ENCODE measurements around the gene C3. TPM values are rescaled to one million over a fixed set of nuclear protein-coding genes. Genes with fewer than 3 reads are reported as not detected.

Gene C3
- polyA plus RNA-seq, 1 donor (not counting 4 experiments of a cell fraction or from before 2014, with no cell fraction given): 10.7 TPM

- Histone ChIP-seq H3K4me2 (ENCODE audit: control insufficient read depth, extremely low read depth, insufficient read depth, low read depth, low read length) (peak overlapping the region; percentile 89), H3K9ac (ENCODE audit: control insufficient read depth, extremely low read depth, insufficient read depth, low read length) (peak overlapping the region; percentile 79), H3K27ac (ENCODE audit: control insufficient read depth, insufficient read depth, low read length) (peak overlapping the region; percentile 86), H3K9me3 (ENCODE audit: control insufficient read depth, low read depth, low read length) (no peaks in the 10 kb centered on the region), H3K27me3 (ENCODE audit: control insufficient read depth, extremely low read depth, insufficient read depth, low read length) (no peaks in the 10 kb centered on the region), H4K20me1 (ENCODE audit: control insufficient read depth, extremely low read depth, insufficient read depth, low read length) (no peaks in the 10 kb centered on the region), H3K4me1 (ENCODE audit: control insufficient read depth, extremely low read depth, insufficient read depth, low read length) (peaks cover 32% of the 10 kb centered on the region), H3K36me3 (ENCODE audit: control insufficient read depth in 2 of 2, extremely low read depth in 1 of 2, insufficient read depth in 2 of 2, low read length in 2 of 2) (peaks cover under 1 to 11% of the 10 kb centered on the region in 2 experiments), H3K4me3 (ENCODE audit: control insufficient read depth in 2 of 3, extremely low read depth in 1 of 3, insufficient read depth in 2 of 3, low read depth in 1 of 3, low read length in 3 of 3) (peak overlapping the region in 2 of 3 experiments; percentile 40 to 67), H3K79me2 (ENCODE audit: control insufficient read depth, insufficient read depth, low read length) (peaks cover 29% of the 10 kb centered on the region), H2AFZ (ENCODE audit: control insufficient read depth, low read length) (peak overlapping the region; percentile 81), H3K9me1 (ENCODE audit: control insufficient read depth, extremely low read depth, insufficient read depth, low read length) (no peaks in the 10 kb centered on the region)
- dilution Hi-C loops (cut with MboI; ENCODE audit: extremely low pct_ligation_motif_present, low sequenced_read_pairs): no loop called here
- FAIRE-seq (peak; percentile 64), DNase-seq (ENCODE audit: low read depth, low spot score) (no peak)
- no peak for TF ChIP-seq EZH2 (IDR thresholded peaks at IDR 0.05; ENCODE audit: low read length)
- TF ChIP-seq CTCF (optimal IDR thresholded peaks at IDR 0.05 in 1 of 3, IDR thresholded peaks at IDR 0.05 in 1 of 3, conservative IDR thresholded peaks at IDR 0.05 in 1 of 3; ENCODE audit: extremely low read depth in 1 of 3, insufficient read depth in 2 of 3, low read length in 3 of 3): peak; percentile 76 to 83 (median 77)
Measured at GRCh38 chr19:6737873-6738786, 17.7 kb upstream of the C3 start.

- H3K79me2 ChIP-seq (ENCODE audit: control insufficient read depth, insufficient read depth, low read length): peaks cover 29% of the 10 kb centered on the region
- no peaks in the 10 kb centered on the region for H3K9me3 ChIP-seq (ENCODE audit: control insufficient read depth, low read depth, low read length)
- H3K4me1 ChIP-seq (ENCODE audit: control insufficient read depth, extremely low read depth, insufficient read depth, low read length): peaks cover 32% of the 10 kb centered on the region
- H3K4me3 ChIP-seq (ENCODE audit: control insufficient read depth in 2 of 3, extremely low read depth in 1 of 3, insufficient read depth in 2 of 3, low read depth in 1 of 3, low read length in 3 of 3): peak within 1 kb of the TSS; percentile 91 to 99 (median 95)
- peak; percentile 99 for DNase-seq (ENCODE audit: low read depth, low spot score)
- no peaks in the 10 kb centered on the region for H4K20me1 ChIP-seq (ENCODE audit: control insufficient read depth, extremely low read depth, insufficient read depth, low read length)
- peaks cover 8 to 12% of the 10 kb centered on the region in 2 experiments for H3K36me3 ChIP-seq (ENCODE audit: control insufficient read depth in 2 of 2, extremely low read depth in 1 of 2, insufficient read depth in 2 of 2, low read length in 2 of 2)
- peak; percentile 98 for FAIRE-seq
- peak within 1 kb of the TSS; percentile 95 for H3K4me2 ChIP-seq (ENCODE audit: control insufficient read depth, extremely low read depth, insufficient read depth, low read depth, low read length)
- peak within 1 kb of the TSS; percentile 82 for H2AFZ ChIP-seq (ENCODE audit: control insufficient read depth, low read length)
- no peaks in the 10 kb centered on the region for H3K27me3 ChIP-seq (ENCODE audit: control insufficient read depth, extremely low read depth, insufficient read depth, low read length)
- H3K9me1 ChIP-seq (ENCODE audit: control insufficient read depth, extremely low read depth, insufficient read depth, low read length): no peaks in the 10 kb centered on the region
- dilution Hi-C loops (cut with MboI; ENCODE audit: extremely low pct_ligation_motif_present, low sequenced_read_pairs): no loop called here
- H3K9ac ChIP-seq (ENCODE audit: control insufficient read depth, extremely low read depth, insufficient read depth, low read length): peak within 1 kb of the TSS; percentile 85
- H3K27ac ChIP-seq (ENCODE audit: control insufficient read depth, insufficient read depth, low read length): peak within 1 kb of the TSS; percentile 86
- TF ChIP-seq CTCF (optimal IDR thresholded peaks at IDR 0.05 in 1 of 3, IDR thresholded peaks at IDR 0.05 in 1 of 3, conservative IDR thresholded peaks at IDR 0.05 in 1 of 3; ENCODE audit: extremely low read depth in 1 of 3, insufficient read depth in 2 of 3, low read length in 3 of 3) (no peak), EZH2 (IDR thresholded peaks at IDR 0.05; ENCODE audit: low read length) (no peak)
Measured at GRCh38 chr19:6737284-6737872, 16.9 kb upstream of the C3 start, which contains the start of gene GPR108. Gene GPR108, minus strand, starts transcription at chr19:6737580. Its CDS starts 4 bp downstream, at chr19:6737576.

Measured in keratinocyte (primary cell).